ENCODE data around the gene RAB4B. TPM values are rescaled to one million over a fixed set of nuclear protein-coding genes. Genes with fewer than 3 reads are reported as not detected.
"Not testable (repeated sequence)": the region's sequence is repeated elsewhere in the genome, so short reads cannot be mapped to it uniquely, and the experiment has no call there.

Gene RAB4B
- total RNA-seq, 4 donors from 2014 or later: 22.9 to 26.6 (median 23.2) TPM

DNA sequence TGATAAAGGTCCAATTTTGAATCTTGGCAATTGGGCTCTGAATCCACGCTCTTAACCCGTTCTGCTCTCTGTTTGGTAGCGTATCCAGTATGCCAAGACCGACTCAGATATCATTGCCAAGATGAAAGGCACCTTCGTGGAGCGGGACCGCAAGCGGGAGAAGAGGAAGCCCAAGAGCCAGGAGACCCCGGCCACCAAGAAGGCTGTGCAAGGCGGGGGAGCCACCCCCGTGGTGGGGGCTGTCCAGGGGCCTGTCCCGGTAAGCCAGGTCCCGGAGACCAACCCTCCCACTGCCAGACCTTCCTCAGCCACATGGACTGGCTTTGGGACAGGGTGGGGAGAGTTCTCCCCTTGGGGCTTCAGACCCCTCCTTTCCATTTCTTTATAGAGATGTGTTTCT lies 18.7 kb upstream of the RAB4B start:
- H3K4me1 ChIP-seq: peaks cover 11 to 30% (median 28%) of the 10 kb centered on the region in 4 donors
- H3K27me3 ChIP-seq: no peaks in the 10 kb centered on the region
- TF ChIP-seq POLR2AphosphoS5 (IDR thresholded peaks at IDR 0.05) (no peak), POLR2A (IDR thresholded peaks at IDR 0.05; ENCODE audit: low read depth) (no peak), EP300 (IDR thresholded peaks at IDR 0.05) (no peak)
- TF ChIP-seq, protein P1, sequence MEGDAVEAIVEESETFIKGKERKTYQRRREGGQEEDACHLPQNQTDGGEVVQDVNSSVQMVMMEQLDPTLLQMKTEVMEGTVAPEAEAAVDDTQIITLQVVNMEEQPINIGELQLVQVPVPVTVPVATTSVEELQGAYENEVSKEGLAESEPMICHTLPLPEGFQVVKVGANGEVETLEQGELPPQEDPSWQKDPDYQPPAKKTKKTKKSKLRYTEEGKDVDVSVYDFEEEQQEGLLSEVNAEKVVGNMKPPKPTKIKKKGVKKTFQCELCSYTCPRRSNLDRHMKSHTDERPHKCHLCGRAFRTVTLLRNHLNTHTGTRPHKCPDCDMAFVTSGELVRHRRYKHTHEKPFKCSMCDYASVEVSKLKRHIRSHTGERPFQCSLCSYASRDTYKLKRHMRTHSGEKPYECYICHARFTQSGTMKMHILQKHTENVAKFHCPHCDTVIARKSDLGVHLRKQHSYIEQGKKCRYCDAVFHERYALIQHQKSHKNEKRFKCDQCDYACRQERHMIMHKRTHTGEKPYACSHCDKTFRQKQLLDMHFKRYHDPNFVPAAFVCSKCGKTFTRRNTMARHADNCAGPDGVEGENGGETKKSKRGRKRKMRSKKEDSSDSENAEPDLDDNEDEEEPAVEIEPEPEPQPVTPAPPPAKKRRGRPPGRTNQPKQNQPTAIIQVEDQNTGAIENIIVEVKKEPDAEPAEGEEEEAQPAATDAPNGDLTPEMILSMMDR (IDR thresholded peaks at IDR 0.05): no peak
- no peak overlapping the region for H3K4me3 ChIP-seq
- DNase-seq (ENCODE audit: extremely low spot score): no peak
- H3K9me3 ChIP-seq: no peaks in the 10 kb centered on the region
- intact Hi-C loops (cut with DNase I): no loop called here
- WGBS: 87% methylated on average over 13 of the region's 13 CpGs
- no peak overlapping the region for H3K27ac ChIP-seq (replicated peaks in 1 of 4)
- peaks cover 67 to 98% (median 89%) of the 10 kb centered on the region in 4 donors for H3K36me3 ChIP-seq

DNA sequence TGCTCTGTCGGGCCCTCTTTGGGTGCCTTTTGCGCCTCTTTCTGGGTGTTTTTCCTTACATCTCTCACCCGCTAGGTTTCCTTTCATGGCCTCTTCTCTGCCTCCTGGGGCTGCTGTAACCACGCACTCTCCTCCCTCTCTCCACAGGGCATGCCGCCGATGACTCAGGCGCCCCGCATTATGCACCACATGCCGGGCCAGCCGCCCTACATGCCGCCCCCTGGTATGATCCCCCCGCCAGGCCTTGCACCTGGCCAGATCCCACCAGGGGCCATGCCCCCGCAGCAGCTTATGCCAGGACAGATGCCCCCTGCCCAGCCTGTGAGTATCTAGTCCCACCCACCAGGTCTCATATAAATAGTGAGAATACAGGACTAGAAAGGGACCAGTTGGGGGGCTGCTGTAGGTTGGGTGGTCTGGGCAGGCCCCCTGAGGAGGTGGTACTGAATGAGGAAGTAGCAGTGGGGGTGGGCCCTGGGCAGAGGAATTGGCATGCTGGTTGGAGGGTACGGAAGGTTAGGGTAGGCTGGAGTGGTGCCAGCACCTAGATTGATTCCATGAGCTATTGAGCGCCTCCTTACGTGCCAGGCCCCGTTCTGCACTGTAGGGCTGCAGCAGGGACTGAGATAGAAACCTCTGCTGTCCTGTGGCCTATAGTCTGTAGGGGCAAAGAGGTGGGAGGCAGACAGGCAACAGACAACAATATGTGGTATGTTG lies 15.1 kb upstream of the RAB4B start:
- TF ChIP-seq POLR2A (IDR thresholded peaks at IDR 0.05; ENCODE audit: low read depth) (no peak), POLR2AphosphoS5 (IDR thresholded peaks at IDR 0.05) (no peak), EP300 (IDR thresholded peaks at IDR 0.05) (no peak)
- TF ChIP-seq, protein P1 (IDR thresholded peaks at IDR 0.05): no peak
- no peaks in the 10 kb centered on the region for H3K4me1 ChIP-seq
- DNase-seq (ENCODE audit: extremely low spot score): no peak
- no peaks in the 10 kb centered on the region for H3K9me3 ChIP-seq
- intact Hi-C loops (cut with DNase I): no loop called here
- no peak overlapping the region for H3K4me3 ChIP-seq
- H3K27me3 ChIP-seq: no peaks in the 10 kb centered on the region
- WGBS: 93% methylated on average over 13 of the region's 17 CpGs
- H3K27ac ChIP-seq (replicated peaks in 1 of 4): no peak overlapping the region
- H3K36me3 ChIP-seq: peaks cover 75 to 99% (median 90%) of the 10 kb centered on the region in 4 donors

DNA sequence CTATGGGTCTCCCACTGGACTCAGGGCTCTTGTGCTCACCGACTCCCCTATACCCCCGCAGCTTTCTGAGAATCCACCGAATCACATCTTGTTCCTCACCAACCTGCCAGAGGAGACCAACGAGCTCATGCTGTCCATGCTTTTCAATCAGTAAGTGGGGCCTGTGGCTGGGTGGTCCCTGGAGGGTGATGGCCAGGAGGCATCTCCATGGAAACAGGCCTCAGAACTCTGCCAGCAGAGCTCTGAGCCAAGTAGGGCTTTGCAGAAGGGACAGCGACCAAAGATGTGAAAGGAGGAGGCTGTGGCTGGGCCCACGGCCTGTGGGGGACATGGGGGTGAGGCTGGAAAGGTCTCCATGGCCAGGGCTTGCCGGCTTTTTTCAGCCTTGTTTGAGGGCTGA lies 14.5 kb upstream of the RAB4B start:
- intact Hi-C loops (cut with DNase I): no loop called here
- H3K4me3 ChIP-seq: no peak overlapping the region
- H3K4me1 ChIP-seq: no peaks in the 10 kb centered on the region
- no peak for TF ChIP-seq POLR2A (IDR thresholded peaks at IDR 0.05; ENCODE audit: low read depth)
- TF ChIP-seq POLR2AphosphoS5 (IDR thresholded peaks at IDR 0.05): no peak
- TF ChIP-seq, protein P1 (IDR thresholded peaks at IDR 0.05): no peak
- no peak for TF ChIP-seq EP300 (IDR thresholded peaks at IDR 0.05)
- H3K27me3 ChIP-seq: no peaks in the 10 kb centered on the region
- no peaks in the 10 kb centered on the region for H3K9me3 ChIP-seq
- peaks cover 72 to 94% (median 84%) of the 10 kb centered on the region in 4 donors for H3K36me3 ChIP-seq
- DNase-seq (ENCODE audit: extremely low spot score): no peak
- WGBS: 87% methylated on average over 7 of the region's 7 CpGs
- no peak overlapping the region for H3K27ac ChIP-seq (replicated peaks in 1 of 4)

DNA sequence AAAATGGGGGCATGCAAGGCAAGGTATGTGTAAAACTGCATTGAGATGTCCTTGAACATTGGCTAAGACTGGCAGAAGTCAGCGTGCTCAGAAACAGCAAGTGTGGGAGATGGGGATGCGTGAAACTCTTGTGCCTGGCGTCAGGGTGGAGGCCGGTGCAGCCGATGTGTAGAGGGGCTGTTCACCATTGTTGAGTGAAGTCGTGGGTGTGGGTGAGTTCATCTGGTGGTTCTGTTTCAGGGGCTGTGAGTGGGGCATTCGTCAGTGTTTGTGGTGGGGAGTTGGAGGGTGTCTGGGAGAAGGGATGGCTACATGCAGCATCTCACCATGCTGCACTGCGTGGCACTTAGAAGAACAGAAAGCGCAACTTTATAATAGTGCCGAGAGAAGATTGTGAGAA lies 14.1 kb upstream of the RAB4B start:
- Histone ChIP-seq H3K36me3 (peaks cover 67 to 89% (median 80%) of the 10 kb centered on the region in 4 donors), H3K9me3 (no peaks in the 10 kb centered on the region), H3K4me3 (no peak overlapping the region), H3K27me3 (no peaks in the 10 kb centered on the region), H3K27ac (replicated peaks in 1 of 4) (no peak overlapping the region), H3K4me1 (no peaks in the 10 kb centered on the region)
- intact Hi-C loops (cut with DNase I): no loop called here
- DNase-seq (ENCODE audit: extremely low spot score): no peak
- 97% methylated on average over 10 of the region's 10 CpGs for WGBS
- TF ChIP-seq POLR2AphosphoS5 (IDR thresholded peaks at IDR 0.05) (no peak), EP300 (IDR thresholded peaks at IDR 0.05) (no peak), POLR2A (IDR thresholded peaks at IDR 0.05; ENCODE audit: low read depth) (no peak)
- TF ChIP-seq, protein P1 (IDR thresholded peaks at IDR 0.05): no peak

DNA sequence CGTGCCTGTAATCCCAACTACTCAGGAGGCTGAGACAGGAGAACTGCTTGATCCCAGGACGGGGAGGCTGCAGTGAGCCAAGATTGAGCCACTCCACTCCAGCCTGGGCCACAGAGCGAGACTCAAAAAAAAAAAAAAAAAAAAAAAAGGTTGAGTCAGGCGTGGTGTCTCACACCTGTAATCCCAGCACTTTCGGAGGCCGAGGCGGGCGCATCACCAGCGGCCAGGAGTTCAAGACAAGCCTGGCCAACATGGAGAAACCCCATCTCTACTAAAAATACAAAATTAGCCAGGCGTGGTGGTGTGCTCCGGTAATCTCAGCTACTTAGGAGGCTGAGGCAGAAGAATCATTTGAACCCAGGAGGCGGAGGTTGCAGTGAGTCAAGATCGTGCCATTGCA lies 11.7 kb upstream of the RAB4B start:
- H3K27ac ChIP-seq (replicated peaks in 1 of 4); H3K4me1 ChIP-seq; H3K4me3 ChIP-seq; DNase-seq (ENCODE audit: extremely low spot score); H3K27me3 ChIP-seq; intact Hi-C loops (cut with DNase I); H3K9me3 ChIP-seq: not testable (repeated sequence)
- 95% methylated on average over 13 of the region's 13 CpGs for WGBS
- peaks cover 47 to 70% (median 59%) of the 10 kb centered on the region in 4 donors for H3K36me3 ChIP-seq

Data from esophagus muscularis mucosa (tissue), 4 donors.